HG03378 (cell line): ENCODE data around the gene KIF25.
"Not testable (repeated sequence)": the region's sequence is repeated elsewhere in the genome, so short reads cannot be mapped to it uniquely, and the experiment has no call there.

Source experiments
- ATAC-seq: cut with Tn5 transposase; IDR thresholded peaks from one replicate; pipeline ENCODE4 v1.9.1; 2021; ENCODE audit warnings: mild to moderate bottlenecking, moderate library complexity; ENCODE audit not compliant: unreplicated experiment

Gene KIF25

DNA sequence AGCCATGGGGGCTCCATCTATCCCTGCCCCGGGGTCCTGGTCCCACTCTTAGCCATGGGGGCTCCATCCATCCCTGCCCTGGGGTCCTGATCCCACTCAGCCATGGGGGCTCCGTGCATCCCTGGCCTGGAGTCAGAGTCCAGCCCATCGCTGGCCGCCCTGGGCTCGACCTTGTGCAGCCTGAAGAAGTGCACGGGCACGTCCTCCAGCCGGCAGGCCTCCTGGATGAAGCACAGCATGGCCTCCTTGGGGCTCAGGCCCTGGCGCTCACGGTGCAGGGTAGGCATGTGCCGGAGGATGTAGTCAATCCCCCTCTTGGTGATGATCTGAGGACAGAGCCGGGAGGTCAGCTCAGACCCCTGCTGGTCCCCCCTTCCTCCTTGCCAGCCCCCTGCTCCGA lies 66.0 kb downstream of the KIF25 start:
- ATAC-seq, result no peak

- ATAC-seq, result no peak
Measured at GRCh38 chr6:168064226-168064807, 66.8 kb downstream of the KIF25 start.

GRCh38 chr6:168067081-168067759 lies 69.7 kb downstream of the KIF25 start:
- ATAC-seq, result no peak

DNA sequence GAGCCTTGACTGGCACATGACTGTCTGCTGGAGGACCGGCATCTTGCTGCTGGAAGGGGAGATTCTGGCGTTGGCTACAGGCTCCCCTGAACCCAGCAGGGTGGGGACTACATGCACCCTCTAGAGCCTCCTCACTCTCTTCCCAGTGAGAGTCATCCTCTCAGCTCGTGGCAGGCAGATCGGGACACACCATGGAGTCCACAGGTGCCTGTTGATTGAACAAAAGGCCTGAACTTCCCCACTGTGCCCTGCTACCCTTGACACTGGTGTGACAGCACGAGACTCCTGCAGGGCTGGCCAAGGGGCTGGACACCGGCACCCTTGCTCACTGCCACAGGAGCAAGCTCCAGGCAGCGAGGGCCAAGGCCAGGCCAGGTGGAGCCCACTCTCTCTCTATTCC lies 73.3 kb downstream of the KIF25 start:
- ATAC-seq, result no peak

- ATAC-seq, result no peak
Measured at GRCh38 chr6:168071620-168072019, 74.1 kb downstream of the KIF25 start.

- ATAC-seq, result no peak
Measured at GRCh38 chr6:168072261-168072660, 74.8 kb downstream of the KIF25 start.

- ATAC-seq, result no peak
Measured at GRCh38 chr6:168072730-168073129, 75.3 kb downstream of the KIF25 start.

- no peak for ATAC-seq
Measured at GRCh38 chr6:168073937-168074730, 76.7 kb downstream of the KIF25 start.

DNA sequence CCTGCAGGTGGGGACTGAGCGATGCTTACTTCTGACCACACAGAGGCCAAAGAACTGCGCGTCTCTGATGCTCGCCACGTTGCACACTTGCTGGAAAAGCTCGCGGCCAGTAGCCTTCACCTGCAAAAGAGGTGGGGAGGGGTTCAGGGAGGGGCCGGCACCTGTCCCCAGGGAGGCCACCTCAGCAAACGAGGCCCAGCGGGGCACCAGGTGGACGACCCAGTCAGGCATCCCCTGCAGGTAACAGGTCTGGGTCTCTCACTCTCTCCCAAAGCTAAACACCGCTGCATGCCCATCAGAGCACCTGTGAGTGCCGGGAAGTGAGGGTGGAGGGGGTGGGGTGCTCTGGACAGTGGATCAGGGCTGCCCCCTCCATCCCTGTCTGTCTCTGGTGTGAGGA lies 77.7 kb downstream of the KIF25 start:
- ATAC-seq, result no peak

DNA sequence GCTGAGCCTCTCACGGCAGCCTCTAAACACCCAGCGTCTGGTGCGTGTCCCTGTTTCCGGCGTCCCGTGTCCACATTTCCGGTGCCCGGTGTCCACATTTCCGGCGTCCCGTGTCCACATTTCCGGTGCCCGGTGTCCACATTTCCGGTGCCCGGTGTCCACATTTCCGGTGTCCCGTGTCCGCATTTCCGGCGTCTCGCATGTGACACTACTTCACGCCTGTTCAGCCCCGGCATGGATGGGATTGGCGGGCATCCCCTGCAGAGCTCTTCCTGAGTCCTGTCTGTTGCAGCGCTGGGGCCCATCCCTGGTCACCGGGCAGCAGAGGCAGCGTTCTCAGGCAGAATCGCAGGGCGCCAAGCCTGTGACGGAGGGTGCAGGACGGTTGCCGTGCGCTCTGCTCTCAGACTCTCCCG lies 78.3 kb downstream of the KIF25 start:
- ATAC-seq, result no peak

DNA sequence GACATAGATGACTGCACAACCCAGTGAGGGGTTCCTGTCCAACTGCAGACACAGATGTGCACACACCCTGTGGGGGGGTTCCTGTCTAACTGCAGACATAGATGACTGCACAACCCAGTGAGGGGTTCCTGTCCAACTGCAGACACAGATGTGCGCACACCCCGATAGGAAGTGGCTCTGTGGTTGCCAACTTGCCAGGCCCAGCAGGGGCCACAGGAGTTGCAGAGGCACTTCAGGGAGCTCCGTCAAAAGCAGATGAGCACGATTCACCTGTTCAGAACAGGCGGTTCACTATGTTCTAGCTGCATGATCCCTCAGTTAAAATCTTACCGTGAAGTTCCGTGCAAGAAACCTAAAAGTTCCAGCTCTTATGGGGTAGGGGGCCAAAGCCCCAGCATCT lies 79.9 kb downstream of the KIF25 start:
- not testable (repeated sequence) for ATAC-seq

DNA sequence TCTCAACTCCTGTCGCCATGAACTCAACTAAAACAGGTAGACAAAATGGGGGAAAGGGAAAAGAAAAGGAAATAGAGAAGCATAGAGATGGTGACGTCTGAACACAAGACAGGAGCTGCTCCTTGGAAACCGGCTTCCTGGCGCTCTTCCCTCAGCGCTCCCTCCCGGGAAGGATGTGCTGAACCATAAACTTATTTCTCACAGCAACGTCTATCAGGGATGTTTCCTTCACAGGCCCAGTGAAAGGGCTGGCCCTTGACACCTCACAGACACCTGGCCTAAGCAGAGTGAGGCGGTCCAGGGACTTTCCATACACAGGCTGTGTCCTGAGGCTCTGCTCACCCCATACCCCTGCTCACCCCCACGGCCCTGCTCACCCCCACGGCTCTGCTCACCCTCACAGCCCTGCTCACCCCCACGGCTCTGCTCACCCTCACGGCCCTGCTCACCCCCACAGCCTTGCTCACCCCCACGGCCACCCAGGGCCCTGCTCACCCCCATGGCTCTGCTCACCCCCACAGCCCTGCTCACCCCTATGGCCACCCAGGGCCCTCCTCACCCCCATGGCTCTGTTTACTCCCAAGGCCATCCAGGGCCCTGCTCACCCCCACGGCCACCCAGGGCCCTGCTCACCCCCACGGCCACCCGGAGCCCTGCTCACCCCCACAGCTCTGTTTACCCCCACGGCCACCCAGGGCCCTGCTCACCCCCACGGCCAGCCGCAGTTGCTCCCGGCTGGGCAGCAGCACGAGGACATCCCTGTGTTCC lies 80.9 kb downstream of the KIF25 start:
- no peak for ATAC-seq

DNA sequence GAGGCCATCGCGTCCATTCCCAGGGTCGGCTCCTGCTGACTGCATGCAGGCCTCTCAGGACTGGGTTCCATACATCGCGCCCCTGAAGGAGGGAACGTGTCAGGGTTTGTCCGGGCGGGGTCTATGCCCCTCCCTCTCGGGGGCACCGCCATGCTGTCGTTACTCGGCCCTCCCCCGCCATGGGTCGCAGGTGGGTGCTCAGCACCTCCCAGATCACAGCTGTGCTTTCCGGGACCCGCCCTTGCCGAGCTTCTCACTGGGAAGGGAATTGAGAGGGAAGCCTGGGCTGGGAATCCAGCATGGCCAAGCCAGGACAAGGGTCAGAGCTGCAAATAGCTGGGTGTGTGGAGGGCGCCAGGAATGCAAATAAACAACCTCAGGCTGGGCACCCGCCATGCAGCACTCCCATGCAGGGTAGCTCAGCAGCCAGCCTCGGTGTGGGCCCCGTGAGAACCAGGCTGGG lies 81.5 kb downstream of the KIF25 start, which contains the start of gene FRMD1:
Gene FRMD1 (minus strand): TSS at position 270 of the 463 bp plus-strand sequence. CDS start 118 bp downstream, at position 152.
- no peak for ATAC-seq

DNA sequence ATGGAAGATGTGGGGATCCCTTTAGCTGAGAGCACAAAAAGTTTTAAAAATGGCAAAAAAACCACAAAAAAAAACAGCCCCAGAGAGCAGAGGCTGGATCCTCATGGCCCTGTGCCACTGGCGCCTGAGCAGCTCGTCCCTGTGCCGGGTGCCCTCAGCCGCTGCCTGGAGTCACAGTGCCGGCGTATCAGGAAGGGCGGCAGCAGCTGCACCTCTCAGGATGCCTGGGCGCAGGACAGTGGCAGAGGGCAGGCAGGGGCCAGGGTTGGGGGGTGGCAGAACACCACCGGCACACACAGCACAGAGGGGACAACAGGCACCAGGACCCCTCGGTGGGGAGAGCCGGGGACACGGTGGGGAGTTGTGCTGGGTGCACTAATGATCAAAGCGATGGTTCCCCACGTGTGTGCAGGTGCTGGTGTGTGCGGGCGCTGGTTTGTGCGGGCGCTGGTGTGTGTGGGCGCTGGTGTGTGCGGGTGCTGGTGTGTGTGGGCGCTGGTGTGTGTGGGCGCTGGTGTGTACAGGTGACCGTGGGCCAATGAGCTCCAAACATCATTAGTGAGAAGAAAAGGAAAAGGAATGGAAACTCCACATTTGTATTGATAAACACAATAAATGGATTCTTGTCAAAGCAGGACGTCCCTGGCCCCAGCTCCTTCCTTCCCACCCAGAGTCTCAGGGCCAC lies 83.1 kb downstream of the KIF25 start:
- ATAC-seq, result no peak

DNA sequence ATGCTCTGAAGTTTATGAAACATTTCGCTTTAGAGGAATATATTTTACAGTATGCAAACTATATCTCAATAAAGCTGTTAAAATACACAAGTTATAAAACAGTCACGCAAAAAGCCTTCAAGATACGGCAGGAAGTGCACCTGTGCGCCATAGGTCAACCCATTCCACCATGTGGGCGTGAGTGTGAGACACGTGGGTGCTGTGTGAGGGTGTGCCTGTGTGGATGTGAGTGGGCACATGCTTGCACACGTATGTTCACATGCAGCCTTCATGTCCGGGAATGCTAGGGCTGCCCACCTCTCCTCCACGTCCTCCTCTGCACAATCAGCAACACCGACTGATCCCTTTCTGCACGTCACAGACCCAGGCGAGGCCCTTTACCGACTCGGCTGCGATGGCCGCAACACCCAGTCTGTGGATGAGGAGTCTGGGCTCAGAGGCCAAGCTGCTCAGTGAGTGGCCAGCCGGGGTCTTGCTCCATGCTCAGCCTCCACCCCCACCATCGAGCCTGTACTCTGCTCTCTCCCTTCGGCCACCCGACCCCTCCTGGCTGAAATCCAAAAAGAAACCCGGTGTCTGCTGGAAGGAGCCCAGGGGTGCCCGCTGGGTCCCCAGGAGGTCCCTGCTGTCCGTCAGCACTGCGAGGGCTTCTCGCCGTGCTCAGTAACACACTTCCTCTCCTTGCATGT lies 84.5 kb downstream of the KIF25 start:
- ATAC-seq, result no peak

DNA sequence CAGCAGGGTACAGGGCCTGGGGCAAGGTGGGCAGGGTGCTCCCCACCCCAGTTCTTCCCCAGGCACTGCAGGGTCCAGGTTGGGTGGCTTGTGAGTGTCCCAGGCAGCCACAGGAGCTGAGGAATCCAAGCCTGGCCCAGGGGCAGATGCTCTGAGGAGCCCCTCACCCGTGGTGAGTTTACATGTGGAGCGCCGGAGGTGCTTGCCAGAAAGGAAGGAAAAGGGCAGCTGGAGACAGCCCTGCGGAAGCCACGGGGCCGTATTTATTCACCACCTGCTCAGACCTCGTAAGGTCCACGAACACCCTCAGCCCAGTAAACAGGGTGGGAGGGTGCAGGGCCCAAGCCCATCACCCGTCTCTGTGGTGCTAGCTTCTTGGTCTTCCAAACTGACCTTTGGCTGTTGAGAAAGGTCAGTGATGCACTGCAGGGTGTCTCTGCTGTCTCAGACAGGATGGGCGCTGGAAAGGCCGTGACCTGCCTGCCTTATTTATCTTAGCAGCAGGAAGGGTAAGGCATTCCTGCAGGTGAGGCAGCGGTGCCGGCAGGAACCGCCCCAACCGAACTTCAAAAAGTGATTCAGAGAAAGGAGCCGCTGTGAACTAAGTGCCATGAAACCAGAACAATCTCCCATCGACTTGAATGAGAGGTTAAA lies 85.5 kb downstream of the KIF25 start:
- no peak for ATAC-seq

GRCh38 chr6:168083514-168083885 lies 86.0 kb downstream of the KIF25 start:
- ATAC-seq, result no peak

DNA sequence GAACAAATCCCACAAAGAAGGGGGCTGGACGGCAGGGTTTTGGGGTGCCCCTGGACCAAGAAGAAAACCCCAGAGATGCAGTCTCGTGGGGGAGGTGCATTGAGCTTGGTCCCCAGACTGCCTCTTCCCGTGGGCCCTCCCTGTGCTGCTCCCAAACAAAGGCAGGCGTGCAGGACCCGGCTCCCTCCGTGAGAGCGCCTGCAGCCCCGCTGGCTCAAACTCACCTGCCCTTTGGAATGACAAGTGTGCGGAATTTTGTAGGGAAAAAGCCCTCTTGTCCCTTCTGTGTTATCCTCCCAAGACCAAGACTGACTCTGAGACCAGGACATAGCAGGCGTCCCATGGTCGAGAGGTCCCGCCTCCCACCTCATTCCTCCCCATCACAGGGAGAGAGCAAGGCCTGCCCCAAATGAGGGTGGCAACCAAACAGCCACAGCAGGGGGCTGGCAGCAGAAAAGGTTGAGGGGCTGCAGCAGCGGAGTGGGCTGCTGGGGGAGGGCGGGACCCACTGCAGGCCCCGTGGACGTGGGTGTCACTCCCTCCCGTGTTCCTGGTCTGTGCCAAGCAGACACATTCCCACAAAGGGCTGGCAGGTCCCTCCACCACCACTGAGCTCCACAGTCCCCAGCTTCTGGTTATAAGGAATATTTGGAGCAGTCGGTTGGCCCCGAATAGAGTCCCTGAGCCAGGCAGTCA lies 87.1 kb downstream of the KIF25 start:
- ATAC-seq, result no peak

GRCh38 chr6:168086066-168086465 lies 88.6 kb downstream of the KIF25 start:
- ATAC-seq, result no peak
